Measurements from ENCODE around the gene DCUN1D1.

- no peak for TF ChIP-seq POLR2AphosphoS5 (IDR thresholded peaks at IDR 0.05)
- TF ChIP-seq CTCF (IDR thresholded peaks at IDR 0.05): no peak
- no peak for TF ChIP-seq POLR2A (IDR thresholded peaks at IDR 0.05)
Measured at GRCh38 chr3:182906036-182906435, 74.3 kb downstream of the DCUN1D1 start.
